ENCODE results near the gene ZNF827. TPM values are rescaled to one million over a fixed set of nuclear protein-coding genes. Genes with fewer than 3 reads are reported as not detected.
A peak's percentile ranks its signal among the peaks of the same experiment; 100 is the strongest.

ZNF827 gene
- total RNA-seq, 1 donor from 2014 or later: 11.2 TPM

GRCh38 chr4:145868637-145869409 is 69.8 kb downstream of the ZNF827 start:
- no peak overlapping the region for H3K27ac ChIP-seq
- no peaks in the 10 kb centered on the region for H3K4me1 ChIP-seq
- no peak for ATAC-seq
- intact Hi-C loops (cut with DNase I): no loop called here
- H3K36me3 ChIP-seq: no peaks in the 10 kb centered on the region
- H3K9me3 ChIP-seq: no peaks in the 10 kb centered on the region
- DNase-seq: no peak
- TF ChIP-seq CTCF (IDR thresholded peaks at IDR 0.05): peak; percentile 12
- no peak overlapping the region for H3K4me3 ChIP-seq
- no peaks in the 10 kb centered on the region for H3K27me3 ChIP-seq

- no peak for DNase-seq
- H3K36me3 ChIP-seq: no peaks in the 10 kb centered on the region
- no peak for ATAC-seq
- no peaks in the 10 kb centered on the region for H3K27me3 ChIP-seq
- no peak for TF ChIP-seq CTCF (IDR thresholded peaks at IDR 0.05)
- intact Hi-C loops (cut with DNase I): no loop called here
- H3K4me1 ChIP-seq: no peaks in the 10 kb centered on the region
- H3K9me3 ChIP-seq: no peaks in the 10 kb centered on the region
- H3K4me3 ChIP-seq: no peak overlapping the region
- H3K27ac ChIP-seq: no peak overlapping the region
Measured at GRCh38 chr4:145867406-145867805, 71.2 kb downstream of the ZNF827 start.

- ATAC-seq (no peak), DNase-seq (no peak)
- intact Hi-C loops (cut with DNase I): no loop called here
- Histone ChIP-seq H3K36me3 (no peaks in the 10 kb centered on the region), H3K27ac (no peak overlapping the region), H3K4me1 (no peaks in the 10 kb centered on the region), H3K4me3 (no peak overlapping the region), H3K27me3 (no peaks in the 10 kb centered on the region), H3K9me3 (no peaks in the 10 kb centered on the region)
- no peak for TF ChIP-seq CTCF (IDR thresholded peaks at IDR 0.05)
Measured at GRCh38 chr4:145866991-145867390, 71.6 kb downstream of the ZNF827 start.

- H3K27ac ChIP-seq: no peak overlapping the region
- ATAC-seq (no peak), DNase-seq (no peak)
- no peaks in the 10 kb centered on the region for H3K36me3 ChIP-seq
- intact Hi-C loops (cut with DNase I): no loop called here
- H3K4me3 ChIP-seq: no peak overlapping the region
- no peaks in the 10 kb centered on the region for H3K9me3 ChIP-seq
- H3K4me1 ChIP-seq: no peaks in the 10 kb centered on the region
- no peaks in the 10 kb centered on the region for H3K27me3 ChIP-seq
- TF ChIP-seq CTCF (IDR thresholded peaks at IDR 0.05): no peak
Measured at GRCh38 chr4:145865274-145865941, 73.2 kb downstream of the ZNF827 start.

- H3K4me3 ChIP-seq: no peak overlapping the region
- no peaks in the 10 kb centered on the region for H3K27me3 ChIP-seq
- intact Hi-C loops (cut with DNase I): no loop called here
- no peak for TF ChIP-seq CTCF (IDR thresholded peaks at IDR 0.05)
- ATAC-seq: no peak
- no peaks in the 10 kb centered on the region for H3K4me1 ChIP-seq
- no peak for DNase-seq
- H3K36me3 ChIP-seq: no peaks in the 10 kb centered on the region
- no peaks in the 10 kb centered on the region for H3K9me3 ChIP-seq
- H3K27ac ChIP-seq: no peak overlapping the region
Measured at GRCh38 chr4:145863191-145863590, 75.4 kb downstream of the ZNF827 start.
